K562 (cell line): Measurements from ENCODE around the gene CRLF3. TPM values are rescaled to one million over a fixed set of nuclear protein-coding genes. Genes with fewer than 3 reads are reported as not detected.
A peak's percentile ranks its signal among the peaks of the same experiment; 100 is the strongest.

Experiments used
- ARID3A ChIP-seq: IDR thresholded peaks from 2 replicates; pipeline ENCODE4 v1.6.1; 2012; ENCODE audit warnings: low read depth, low read length, improper control_type of control experiment, borderline replicate concordance
- ATF3 ChIP-seq, 2 experiments: fragments of 450-650 bp in 1 of 2; sonication (generic) in 1 of 2; formaldehyde crosslinking in 1 of 2; IDR thresholded peaks in 1 of 2; conservative IDR thresholded peaks in 1 of 2; 2 replicates each; pipeline versions ENCODE4 v1.6.1 to v1.8.1; 2016 to 2023; ENCODE audit warnings: mild to moderate bottlenecking in 2 of 2, moderate library complexity in 2 of 2, inconsistent platforms in 1 of 2, missing genetic modification reagents in 1 of 2
- CEBPB ChIP-seq: fragments of 450-650 bp; IDR thresholded peaks from 2 replicates; pipeline ENCODE4 v1.6.1; 2016; ENCODE audit warnings: missing genetic modification characterization, missing compliant biosample characterization
- CLOCK ChIP-seq: fragments of 250-450 bp; sonication (Bioruptor Pico); IDR thresholded peaks from 2 replicates; pipeline ENCODE4 v1.4.0; 2020; ENCODE audit warnings: mild to moderate bottlenecking, moderate library complexity, borderline replicate concordance
- EHMT2 ChIP-seq: fragments of 450-650 bp; IDR thresholded peaks from 2 replicates; pipeline ENCODE4 v1.6.1; 2018; ENCODE audit warnings: antibody characterized with exemption
- ELK3 ChIP-seq: fragments of 450-650 bp; formaldehyde crosslinking; IDR thresholded peaks from 2 replicates; pipeline ENCODE4 v1.4.0; 2020; ENCODE audit warnings: mild to moderate bottlenecking
- EP300 ChIP-seq: IDR thresholded peaks from 2 replicates; pipeline ENCODE4 v1.6.1; 2012; ENCODE audit warnings: low read length, improper control_type of control experiment
- GTF2A2 ChIP-seq: IDR thresholded peaks from 2 replicates; pipeline ENCODE4 v1.6.1; 2016; ENCODE audit warnings: mild to moderate bottlenecking, missing genetic modification characterization, missing compliant biosample characterization
- GTF2E2 ChIP-seq: fragments of 200-800 bp; sonication (Bioruptor generic); IDR thresholded peaks from 2 replicates; pipeline ENCODE4 v1.6.1; 2016; ENCODE audit warnings: missing genetic modification characterization, missing compliant biosample characterization
- LARP7 ChIP-seq: fragments of 450-650 bp; IDR thresholded peaks from 2 replicates; pipeline ENCODE4 v1.6.1; 2016
- LCOR ChIP-seq: sonication (generic); formaldehyde crosslinking; IDR thresholded peaks from 2 replicates; pipeline ENCODE4 v1.8.0; 2022; ENCODE audit warnings: mild to moderate bottlenecking, missing genetic modification reagents
- LEF1 ChIP-seq: fragments of 450-650 bp; IDR thresholded peaks from 2 replicates; pipeline ENCODE4 v1.6.1; 2016; ENCODE audit warnings: mild to moderate bottlenecking
- NCOA4 ChIP-seq: fragments of 450-650 bp; IDR thresholded peaks from 2 replicates; pipeline ENCODE4 v1.6.1; 2018; ENCODE audit warnings: mild to moderate bottlenecking; ENCODE audit not compliant: partially characterized antibody
- NKRF ChIP-seq: fragments of 450-650 bp; IDR thresholded peaks from 2 replicates; pipeline ENCODE4 v1.6.1; 2016; ENCODE audit warnings: borderline replicate concordance
- TAL1 ChIP-seq: fragments of 450-650 bp; IDR thresholded peaks from 2 replicates; pipeline ENCODE4 v1.6.1; 2016; ENCODE audit warnings: mild to moderate bottlenecking
- WHSC1 ChIP-seq: IDR thresholded peaks from one replicate; pipeline ENCODE4 v1.6.1; 2012; ENCODE audit warnings: low read length, control low read depth, inconsistent platforms
- ZBED1 ChIP-seq: IDR thresholded peaks from 2 replicates; pipeline ENCODE4 v1.6.1; 2014
- ZBTB12 ChIP-seq: fragments of 250-450 bp; sonication (Bioruptor Pico); IDR thresholded peaks from 2 replicates; pipeline ENCODE4 v1.4.0; 2020
- ZFPM2 ChIP-seq: fragments of 250-450 bp; sonication (Bioruptor Pico); IDR thresholded peaks from 2 replicates; pipeline ENCODE4 v1.5.1; 2022; ENCODE audit warnings: mild to moderate bottlenecking
- ZNF134 ChIP-seq: fragments of 250-450 bp; sonication (Bioruptor Pico); conservative IDR thresholded peaks from 2 replicates; pipeline ENCODE4 v1.4.0; 2020
- ZNF717 ChIP-seq: fragments of 250-450 bp; sonication (Bioruptor Pico); IDR thresholded peaks from 2 replicates; pipeline ENCODE4 v1.5.0; 2021
- polyA plus RNA-seq, 8 experiments: library from polyadenylated mRNA; depleted of rRNA in 4 of 8; stranded (reverse) in 5 of 8; unstranded in 3 of 8; fragments of >200 nt; fragmentation: Nextera tagmentation in 2 of 8; fragmentation: Illumina TruSeq in 1 of 8; extraction: Ambion mirVana in 2 of 8; extraction: Trizol in 1 of 8; gene quantifications; 2 replicates each; pipeline versions ENCODE4 v1.2.1 to v1.2.3, GENCODE V29; 2011 to 2014; ENCODE audit warnings: inconsistent platforms in 1 of 8, missing spikeins in 1 of 8
- total RNA-seq, 7 experiments: library from RNA; depleted of rRNA in 6 of 7; stranded (reverse); fragments of >200 nt in 6 of 7; fragmentation: Illumina TruSeq in 2 of 7; extraction: Trizol in 2 of 7; gene quantifications; 2 replicates each; pipeline versions ENCODE4 v1.2.1 to v1.2.3, GENCODE V29; 2011 to 2021; ENCODE audit warnings: low replicate concordance in 1 of 7

CRLF3 gene
- total and polyA plus RNA-seq, 9 of the 15 experiments (the other 6 are each of a cell fraction or from before 2014, with no cell fraction given) = 13.2 to 55.9 (median 29.8) TPM

GRCh38 chr17:30831257-30831656 is 6.8 kb upstream of the CRLF3 start (continued):
- TF ChIP-seq ATF3 (IDR thresholded peaks at IDR 0.05) (no peak), ATF3 (CRISPR knock-in tag; conservative IDR thresholded peaks at IDR 0.05) (no peak), ZFPM2 (no peak), WHSC1 (no peak), GTF2A2 (no peak), LCOR (no peak), NCOA4 (no peak), EP300 (no peak), LEF1 (0 out of 2 replicates have a peak, but pooled peaks have one; percentile 16), GTF2E2 (0 out of 2 replicates have a peak, but pooled peaks have one; percentile 56), ZNF717 (CRISPR knock-in tag) (no peak), ZBED1 (no peak), EHMT2 (peak; percentile 50; the same call in 1 of the 2 replicates), TAL1 (no peak), CLOCK (CRISPR knock-in tag) (no peak), NKRF (no peak; the same call in 1 of the 2 replicates), ZNF134 (CRISPR knock-in tag) (no peak), ELK3 (no peak), LARP7 (no peak), ZBTB12 (no peak), ARID3A (no peak; the same call in 1 of the 2 replicates), CEBPB (tag) (peak; percentile 70)
